MCF 10A (cell line): ENCODE results near the gene PGLYRP1. TPM values are rescaled to one million over a fixed set of nuclear protein-coding genes. Genes with fewer than 3 reads are reported as not detected.

Experiments used
- BruUV-seq: library from RNA; stranded (reverse); fragments of 400-500 nt; replicated peaks from 2 replicates; lab custom pipeline; 2021; lab: Mats Ljungman, UMichigan
- CTCF ChIA-PET: fragments of 300-600 bp; sonication (Branson Sonifier 250); formaldehyde crosslinking; extraction: SDS; loops from one replicate; lab custom pipeline; 2021; ENCODE audit warnings: antibody characterized with exemption, inconsistent platforms; lab: Yijun Ruan, JAX
- POLR2A ChIA-PET: fragments of 300-600, 350-650 bp; sonication (Branson Sonifier 250); formaldehyde crosslinking; extraction: SDS; loops from one replicate; lab custom pipeline; 2020; ENCODE audit warnings: antibody characterized with exemption, inconsistent platforms; lab: Yijun Ruan, JAX
- DNase-seq: peaks from one replicate; pipeline ENCODE4 v3.0.0-alpha.2; 2018; ENCODE audit not compliant: unreplicated experiment
- H3K27ac Mint-ChIP-seq: one replicate; pipeline ENCODE4 v1.8.0; 2022; ENCODE audit warnings: mild to moderate bottlenecking, low read depth, mixed read lengths; ENCODE audit not compliant: unreplicated experiment
- H3K27me3 Mint-ChIP-seq: one replicate; pipeline ENCODE4 v1.8.0; 2022; ENCODE audit warnings: mixed read lengths; ENCODE audit not compliant: insufficient read depth, unreplicated experiment
- H3K36me3 Mint-ChIP-seq: one replicate; pipeline ENCODE4 v1.8.0; 2022; ENCODE audit warnings: mild to moderate bottlenecking, moderate library complexity, mixed read lengths; ENCODE audit not compliant: insufficient read depth, unreplicated experiment
- H3K4me1 Mint-ChIP-seq: one replicate; pipeline ENCODE4 v1.8.0; 2022; ENCODE audit warnings: mixed read lengths; ENCODE audit not compliant: insufficient read depth, unreplicated experiment
- H3K4me3 Mint-ChIP-seq: one replicate; pipeline ENCODE4 v1.8.0; 2022; ENCODE audit warnings: mild to moderate bottlenecking, moderate library complexity, mixed read lengths; ENCODE audit not compliant: unreplicated experiment
- H3K9me3 Mint-ChIP-seq: one replicate; pipeline ENCODE4 v1.8.0; 2022; ENCODE audit warnings: mixed read lengths; ENCODE audit not compliant: unreplicated experiment
- intact Hi-C: fragments of 100-400 bp; cut with micrococcal nuclease; formaldehyde crosslinking; loops from 2 replicates; pipeline ENCODE4 v1.14.1; 2022
- total RNA-seq: library from RNA; stranded (reverse); gene quantifications from 2 replicates; pipeline ENCODE4 v1.2.3, GENCODE V29; 2022
- TF ChIP-seq, protein P1 (sequence below): fragments of 200-600 bp; IDR thresholded peaks from one replicate; pipeline ENCODE4 v1.8.0; 2022; ENCODE audit warnings: antibody characterized with exemption, mild to moderate bottlenecking; ENCODE audit not compliant: unreplicated experiment

The PGLYRP1 gene
- total RNA-seq, 1 experiment from 2014 or later, result not detected

DNA sequence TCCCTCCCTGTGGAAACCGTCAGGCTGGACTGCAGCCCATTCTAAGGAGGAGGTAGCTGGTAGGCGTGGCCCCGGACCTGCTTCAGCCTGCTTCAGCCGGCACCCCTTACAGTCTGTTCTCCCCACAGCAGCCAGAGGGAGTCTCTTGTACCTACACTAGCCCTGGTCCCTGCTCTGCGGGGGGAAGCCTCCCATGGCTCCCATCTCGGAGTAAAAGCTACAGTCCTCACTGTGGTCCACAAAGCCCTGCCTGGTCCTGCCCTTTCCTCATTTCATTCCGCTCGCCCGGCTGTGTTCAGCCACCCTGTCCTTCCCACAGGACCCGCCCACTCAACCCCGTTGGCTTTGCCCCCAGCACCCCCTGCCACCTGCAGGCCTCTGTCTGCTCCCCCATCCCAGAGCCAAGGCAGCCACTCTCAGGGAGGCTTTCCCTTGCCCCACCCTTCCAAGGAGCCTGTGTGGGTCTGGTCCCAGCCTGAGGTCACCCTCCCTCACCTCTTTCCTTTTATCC is 1.3 kb downstream of the PGLYRP1 start:
- peaks cover 16% of the 10 kb centered on the region for H3K4me1 Mint-ChIP-seq
- CTCF ChIA-PET, result interaction anchor here (0.9 to 11.3 kb wide), 3 partner anchors 11 to 57 kb away, joined by 3 to 216 read pairs (median 8); no protein-coding TSS in a partner anchor

DNA sequence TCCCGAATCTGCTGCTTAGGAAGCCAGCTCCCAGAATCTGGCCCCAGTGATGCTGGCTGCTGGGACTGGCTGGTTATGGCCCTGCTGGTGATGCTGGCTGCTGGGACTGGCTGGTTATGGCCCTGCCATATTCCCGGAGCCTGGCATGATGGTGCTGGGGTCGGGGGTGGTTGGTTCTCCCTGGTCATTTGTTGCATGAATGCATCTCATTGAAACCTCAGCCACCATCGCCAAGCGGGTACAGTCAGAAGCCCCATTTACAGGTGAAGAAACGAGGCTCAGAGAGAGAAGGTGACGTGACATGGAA is 2.1 kb downstream of the PGLYRP1 start:
- H3K27me3 Mint-ChIP-seq, result no peaks in the 10 kb centered on the region
- BruUV-seq, result no TSS peak
- DNase-seq, result no peak
- H3K27ac Mint-ChIP-seq, result no peak overlapping the region
- intact Hi-C loops, result no loop called here
- POLR2A ChIA-PET, result interaction anchor here (0.5 to 2.3 kb wide), 8 partner anchors 11 to 1237 kb away, joined by 3 to 8 read pairs (median 3); partner anchors contain the start of genes CCDC61 and IRF2BP1
- H3K36me3 Mint-ChIP-seq, result peaks cover 25% of the 10 kb centered on the region
- H3K4me3 Mint-ChIP-seq, result no peak overlapping the region
- CTCF ChIA-PET, result interaction anchor here (0.6 to 11.3 kb wide), 5 partner anchors 8 to 341 kb away, joined by 3 to 216 read pairs (median 8); no protein-coding TSS in a partner anchor
- TF ChIP-seq, protein P1, sequence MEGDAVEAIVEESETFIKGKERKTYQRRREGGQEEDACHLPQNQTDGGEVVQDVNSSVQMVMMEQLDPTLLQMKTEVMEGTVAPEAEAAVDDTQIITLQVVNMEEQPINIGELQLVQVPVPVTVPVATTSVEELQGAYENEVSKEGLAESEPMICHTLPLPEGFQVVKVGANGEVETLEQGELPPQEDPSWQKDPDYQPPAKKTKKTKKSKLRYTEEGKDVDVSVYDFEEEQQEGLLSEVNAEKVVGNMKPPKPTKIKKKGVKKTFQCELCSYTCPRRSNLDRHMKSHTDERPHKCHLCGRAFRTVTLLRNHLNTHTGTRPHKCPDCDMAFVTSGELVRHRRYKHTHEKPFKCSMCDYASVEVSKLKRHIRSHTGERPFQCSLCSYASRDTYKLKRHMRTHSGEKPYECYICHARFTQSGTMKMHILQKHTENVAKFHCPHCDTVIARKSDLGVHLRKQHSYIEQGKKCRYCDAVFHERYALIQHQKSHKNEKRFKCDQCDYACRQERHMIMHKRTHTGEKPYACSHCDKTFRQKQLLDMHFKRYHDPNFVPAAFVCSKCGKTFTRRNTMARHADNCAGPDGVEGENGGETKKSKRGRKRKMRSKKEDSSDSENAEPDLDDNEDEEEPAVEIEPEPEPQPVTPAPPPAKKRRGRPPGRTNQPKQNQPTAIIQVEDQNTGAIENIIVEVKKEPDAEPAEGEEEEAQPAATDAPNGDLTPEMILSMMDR, result no peak
- peaks cover 22% of the 10 kb centered on the region for H3K4me1 Mint-ChIP-seq
- H3K9me3 Mint-ChIP-seq, result no peaks in the 10 kb centered on the region

More for the DNA sequence above, 1.3 kb downstream of the PGLYRP1 start:
- peak; percentile 74 for DNase-seq
- no TSS peak for BruUV-seq
- POLR2A ChIA-PET, result interaction anchor here (1.0 to 2.3 kb wide), 3 partner anchors 19 to 136 kb away, joined by 3 to 8 read pairs (median 5); partner anchors contain the start of gene IRF2BP1
- no peak overlapping the region for H3K27ac Mint-ChIP-seq
- no peaks in the 10 kb centered on the region for H3K9me3 Mint-ChIP-seq
- H3K4me3 Mint-ChIP-seq, result no peak overlapping the region
- intact Hi-C loops, result no loop called here
- TF ChIP-seq, protein P1, result no peak
- H3K36me3 Mint-ChIP-seq, result peaks cover 25% of the 10 kb centered on the region
- no peaks in the 10 kb centered on the region for H3K27me3 Mint-ChIP-seq

DNA sequence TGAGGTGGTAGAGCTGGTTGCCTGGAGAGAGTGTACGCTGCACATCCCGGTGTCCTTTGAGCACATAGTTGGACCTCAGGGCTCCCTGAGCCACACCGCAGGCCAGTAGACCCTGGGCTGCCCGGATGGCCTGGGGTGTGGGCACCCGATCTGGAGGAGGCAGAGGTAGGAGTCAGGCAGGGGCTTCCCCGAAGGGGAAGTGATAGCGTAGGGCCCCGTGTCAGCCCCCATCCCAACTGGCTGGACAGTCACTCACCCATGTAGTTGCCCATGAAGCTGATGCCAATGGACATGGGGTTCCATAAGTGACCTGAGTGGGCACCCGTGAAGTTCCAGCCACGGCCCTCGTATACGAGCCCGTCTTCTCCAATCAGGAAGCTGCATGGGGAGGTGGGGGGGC is 3.6 kb downstream of the PGLYRP1 start:
- BruUV-seq, result no TSS peak
- Mint-ChIP-seq H3K36me3 (peaks cover 25% of the 10 kb centered on the region), H3K27ac (peak overlapping the region; percentile 23), H3K27me3 (no peaks in the 10 kb centered on the region), H3K9me3 (no peaks in the 10 kb centered on the region), H3K4me3 (no peak overlapping the region), H3K4me1 (peaks cover 31% of the 10 kb centered on the region)
- intact Hi-C loops, result no loop called here
- TF ChIP-seq, protein P1, result no peak
- POLR2A ChIA-PET, result interaction anchor here (0.6 kb wide), 1 partner anchor 27 kb away, joined by 3 read pairs; no protein-coding TSS in a partner anchor
- DNase-seq, result no peak
- CTCF ChIA-PET, result interaction anchor here (0.5 to 11.3 kb wide), 9 partner anchors 10 to 980 kb away, joined by 3 to 216 read pairs (median 3); no protein-coding TSS in a partner anchor

GRCh38 chr19:46018729-46019251 is 4.1 kb downstream of the PGLYRP1 start:
- intact Hi-C loops, result no loop called here
- TF ChIP-seq, protein P1, result no peak
- H3K27ac Mint-ChIP-seq, result no peak overlapping the region
- no peak for DNase-seq
- BruUV-seq, result no TSS peak
- H3K36me3 Mint-ChIP-seq, result peaks cover 25% of the 10 kb centered on the region
- no peaks in the 10 kb centered on the region for H3K27me3 Mint-ChIP-seq
- ChIA-PET POLR2A (interaction anchor here (1.1 kb wide), 1 partner anchor 24 kb away, joined by 3 read pairs; the partner anchor contains the start of gene CCDC61), CTCF (interaction anchor here (0.6 to 4.9 kb wide), 3 partner anchors 10 to 540 kb away, joined by 3 to 33 read pairs (median 3); no protein-coding TSS in a partner anchor)
- H3K4me1 Mint-ChIP-seq, result peaks cover 31% of the 10 kb centered on the region
- no peaks in the 10 kb centered on the region for H3K9me3 Mint-ChIP-seq
- H3K4me3 Mint-ChIP-seq, result no peak overlapping the region
